ENCODE measurements around the gene GMPR2. TPM values are rescaled to one million over a fixed set of nuclear protein-coding genes. Genes with fewer than 3 reads are reported as not detected.

The GMPR2 gene
- total RNA-seq, 4 donors from 2014 or later, result 25.4 to 49.7 (median 47.8) TPM

DNA sequence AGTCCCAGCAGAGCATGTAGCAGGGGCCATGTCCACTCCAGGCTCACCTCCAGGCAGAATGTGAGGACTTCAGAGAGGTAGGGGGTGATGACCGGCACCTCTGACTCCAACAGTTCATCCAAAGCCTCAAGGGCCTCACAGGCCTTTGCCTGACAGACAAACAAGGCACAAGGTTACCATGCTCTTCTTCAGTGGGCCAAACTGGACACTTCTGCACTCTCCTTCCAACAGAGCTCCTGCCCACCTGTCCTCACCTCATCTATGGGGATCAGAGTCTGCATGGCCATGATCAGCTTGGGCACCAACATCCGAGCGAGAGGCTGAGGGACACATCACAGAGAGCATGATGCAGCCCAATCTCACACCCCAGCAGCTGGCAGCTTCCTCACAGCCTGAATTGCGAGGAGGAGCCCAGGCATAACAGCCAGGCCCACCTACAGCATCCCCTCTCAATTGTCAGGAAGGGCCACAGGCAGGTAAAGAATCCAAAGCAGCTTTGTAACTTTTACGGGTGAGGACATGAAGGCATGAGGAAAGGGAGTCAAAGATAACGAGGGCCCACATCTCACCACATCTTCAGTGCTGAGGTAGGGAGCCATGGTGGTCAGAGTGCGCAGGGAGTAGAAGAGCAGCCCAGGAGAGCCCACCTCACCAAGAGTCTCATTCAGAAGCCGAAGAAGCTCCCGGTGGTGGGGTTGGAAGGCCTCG is 45.7 kb upstream of the GMPR2 start:
- Histone ChIP-seq H3K4me3 (no peak overlapping the region), H3K36me3 (peaks cover 61% of the 10 kb centered on the region), H3K9me3 (no peaks in the 10 kb centered on the region), H3K27me3 (no peaks in the 10 kb centered on the region), H3K27ac (no peak overlapping the region), H3K4me1 (peaks cover 26% of the 10 kb centered on the region)
- WGBS, result 94% methylated on average over 9 of the region's 10 CpGs
- TF ChIP-seq POLR2AphosphoS5 (IDR thresholded peaks at IDR 0.05), result no peak
- TF ChIP-seq CTCF (IDR thresholded peaks at IDR 0.05), result no peak
- TF ChIP-seq EP300 (IDR thresholded peaks at IDR 0.05), result no peak
- TF ChIP-seq POLR2A (IDR thresholded peaks at IDR 0.05), result no peak
- no peak for DNase-seq (ENCODE audit: low spot score in 2 of 2)

DNA sequence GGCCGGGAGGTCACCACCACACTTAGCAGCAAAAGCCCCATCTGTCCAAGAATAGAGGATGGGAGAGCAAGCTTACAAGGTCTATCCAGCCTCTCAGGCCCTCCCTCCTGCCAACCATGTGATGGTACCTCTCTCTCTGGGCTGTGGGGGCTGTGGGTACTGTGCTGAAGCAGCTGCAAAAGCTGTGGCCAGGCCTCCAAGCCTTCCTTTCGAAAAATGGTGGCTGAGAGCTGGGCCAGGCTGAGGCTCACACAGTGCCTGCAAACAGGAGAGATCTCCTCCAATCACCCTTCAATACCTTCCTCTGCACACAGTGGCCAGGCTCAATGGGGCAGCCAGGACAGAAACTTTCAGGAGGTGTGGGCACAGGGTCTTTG is 45.2 kb upstream of the GMPR2 start:
- Histone ChIP-seq H3K9me3 (no peaks in the 10 kb centered on the region), H3K36me3 (peaks cover 61% of the 10 kb centered on the region), H3K27ac (no peak overlapping the region), H3K27me3 (no peaks in the 10 kb centered on the region), H3K4me3 (peak overlapping the region; percentile 90), H3K4me1 (peaks cover 26% of the 10 kb centered on the region)
- TF ChIP-seq POLR2AphosphoS5 (IDR thresholded peaks at IDR 0.05), result no peak
- TF ChIP-seq EP300 (IDR thresholded peaks at IDR 0.05), result no peak
- no peak for TF ChIP-seq CTCF (IDR thresholded peaks at IDR 0.05)
- DNase-seq (ENCODE audit: low spot score in 2 of 2), result no peak
- 86% methylated on average over 2 of the region's 2 CpGs for WGBS

DNA sequence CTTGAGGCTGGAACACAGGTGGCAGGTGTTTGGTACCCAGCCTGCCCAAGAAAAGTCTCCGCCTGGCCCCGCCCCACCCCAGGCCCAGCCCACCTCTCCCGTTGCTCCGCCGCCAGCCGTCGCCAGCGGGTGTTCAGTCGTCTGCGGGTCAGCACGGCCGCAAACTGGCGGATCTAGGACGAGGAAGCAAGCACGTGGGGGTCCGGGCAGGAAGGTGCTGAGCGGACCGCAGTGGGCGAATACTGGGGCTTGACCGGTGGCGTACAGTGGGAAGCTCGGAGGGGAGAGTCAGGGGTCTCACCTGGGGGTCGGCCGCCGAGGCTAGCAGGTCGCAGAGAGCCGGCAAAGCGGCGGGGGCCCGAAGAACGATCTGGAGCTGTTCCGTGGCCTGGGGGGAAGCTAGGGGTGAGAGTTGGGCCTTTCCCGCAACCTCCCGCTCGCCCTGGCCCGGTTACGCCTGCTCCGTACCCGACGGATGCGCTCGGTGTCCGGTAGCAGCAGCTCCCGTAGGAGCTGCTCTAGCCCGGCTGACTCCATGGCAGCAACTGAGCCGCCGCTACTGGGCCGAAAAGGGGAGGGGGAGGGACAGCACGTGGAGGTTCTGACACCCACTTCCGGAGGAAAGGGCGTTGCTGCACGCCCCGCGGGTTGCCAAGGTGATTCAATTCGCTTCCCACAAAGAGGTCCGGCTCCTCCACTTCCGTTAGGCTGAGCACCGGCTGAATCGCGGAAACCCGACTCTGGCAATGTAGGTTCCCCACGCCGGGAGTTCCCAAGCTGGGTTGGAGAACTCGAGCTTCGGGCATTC is 44.3 kb upstream of the GMPR2 start, which contains the start of gene IPO4:
TSS of gene IPO4 (minus strand) at position 566 of the 808 bp plus-strand sequence. CDS start at position 537, 29 bp downstream.
- H3K4me3 ChIP-seq, result peak within 1 kb of the TSS; percentile 90
- 0% methylated on average over 44 of the region's 65 CpGs for WGBS

GRCh38 chr14:24189059-24189375 is 43.7 kb upstream of the GMPR2 start:
- TF ChIP-seq CTCF (IDR thresholded peaks at IDR 0.05) (no peak), POLR2AphosphoS5 (IDR thresholded peaks at IDR 0.05) (no peak), POLR2A (IDR thresholded peaks at IDR 0.05) (no peak), EP300 (IDR thresholded peaks at IDR 0.05) (no peak)
- Histone ChIP-seq H3K9me3 (no peaks in the 10 kb centered on the region), H3K4me3 (peak overlapping the region; percentile 90), H3K36me3 (peaks cover 53% of the 10 kb centered on the region), H3K27me3 (no peaks in the 10 kb centered on the region), H3K27ac (peak overlapping the region; percentile 74), H3K4me1 (peaks cover 37% of the 10 kb centered on the region)
- WGBS, result 0% methylated on average over 3 of the region's 3 CpGs
- no peak for DNase-seq (ENCODE audit: low spot score in 2 of 2)

More for the DNA sequence above, 44.3 kb upstream of the GMPR2 start, which contains the start of gene IPO4:
- H3K27me3 ChIP-seq, result no peaks in the 10 kb centered on the region
- peaks cover 33% of the 10 kb centered on the region for H3K4me1 ChIP-seq
- TF ChIP-seq POLR2AphosphoS5 (IDR thresholded peaks at IDR 0.05) (peak; percentile 58 to 84 (median 65)), CTCF (IDR thresholded peaks at IDR 0.05) (no peak), EP300 (IDR thresholded peaks at IDR 0.05) (no peak)
- peak within 1 kb of the TSS; percentile 74 for H3K27ac ChIP-seq
- peaks cover 58% of the 10 kb centered on the region for H3K36me3 ChIP-seq
- peak; percentile 97 to 98 for DNase-seq (ENCODE audit: low spot score in 2 of 2)
- H3K9me3 ChIP-seq, result no peaks in the 10 kb centered on the region

- TF ChIP-seq POLR2AphosphoS5 (IDR thresholded peaks at IDR 0.05) (no peak), EP300 (IDR thresholded peaks at IDR 0.05) (no peak), CTCF (IDR thresholded peaks at IDR 0.05) (no peak), POLR2A (IDR thresholded peaks at IDR 0.05) (no peak)
- H3K4me3 ChIP-seq, result no peak overlapping the region
- no peaks in the 10 kb centered on the region for H3K27me3 ChIP-seq
- no peak for DNase-seq (ENCODE audit: low spot score in 2 of 2)
- no peak overlapping the region for H3K27ac ChIP-seq
- H3K36me3 ChIP-seq, result peaks cover 48% of the 10 kb centered on the region
- WGBS, result 93% methylated on average over 9 of the region's 9 CpGs
- no peaks in the 10 kb centered on the region for H3K9me3 ChIP-seq
- H3K4me1 ChIP-seq, result peaks cover 41% of the 10 kb centered on the region
Measured at GRCh38 chr14:24189460-24189859, 43.3 kb upstream of the GMPR2 start.

All from suprapubic skin (tissue), 4 donors.